HepG2 (cell line): ENCODE measurements around the gene TMEFF2. TPM values are rescaled to one million over a fixed set of nuclear protein-coding genes. Genes with fewer than 3 reads are reported as not detected.

Source experiments
- ATAC-seq: fragments of 200-7000 bp; cut with Tn5 transposase; 3 replicates; pipeline ENCODE4 v1.9.1; 2020; ENCODE audit warnings: mild to moderate bottlenecking, moderate library complexity
- BruUV-seq: library from RNA; stranded (reverse); fragments of 400-500 nt; replicated peaks from 2 replicates; lab custom pipeline; 2021; lab: Mats Ljungman, UMichigan
- CTCF ChIA-PET: fragments of 300-600 bp; formaldehyde crosslinking; extraction: SDS; loops from one replicate; lab custom pipeline; 2021; ENCODE audit warnings: low total read pairs, inconsistent platforms, low intra/inter-chr PET ratio; lab: Yijun Ruan, JAX
- POLR2A ChIA-PET: fragments of 350-600 bp; sonication (Branson Sonifier 250); formaldehyde crosslinking; loops from one replicate; lab custom pipeline; 2020; ENCODE audit warnings: antibody characterized with exemption, inconsistent platforms; lab: Yijun Ruan, JAX
- DNase-seq: peaks from one replicate; pipeline ENCODE4 v3.0.0-alpha.2; 2015; ENCODE audit warnings: low spot score
- FAIRE-seq: peaks from 3 replicates; lab custom pipeline; 2011; peaks lifted over from hg19 to GRCh38; lab: Jason Lieb, UNC
- H2AFZ ChIP-seq: one replicate; pipeline ENCODE4 v1.6.1; 2011; ENCODE audit warnings: low read length, inconsistent platforms
- H3K27ac ChIP-seq: fragments of 300-600 bp; 3 replicates; pipeline ENCODE4 v1.8.0; 2011; ENCODE audit warnings: mixed run types, mild to moderate bottlenecking, mixed read lengths, low read length, inconsistent platforms; ENCODE audit not compliant: insufficient read depth; ENCODE audit errors: extremely low read length
- H3K27me3 ChIP-seq, 2 experiments: fragments of 200-600 bp in 1 of 2; 2 replicates in 1 of 2; 3 replicates in 1 of 2; pipeline versions ENCODE4 v1.6.0 to v1.8.0; 2011; ENCODE audit warnings: low read length in 2 of 2, mild to moderate bottlenecking in 2 of 2, moderate library complexity in 2 of 2, inconsistent platforms in 1 of 2; ENCODE audit not compliant: insufficient read depth in 2 of 2, control insufficient read depth in 1 of 2
- H3K36me3 ChIP-seq, 2 experiments: fragments of 200-600 bp in 1 of 2; replicated peaks in 1 of 2; 2 replicates in 1 of 2; 3 replicates in 1 of 2; pipeline versions ENCODE4 v1.5.1 to v1.8.0; 2011; ENCODE audit warnings: low read length in 2 of 2, inconsistent platforms in 1 of 2; ENCODE audit not compliant: insufficient read depth in 2 of 2, control insufficient read depth in 1 of 2
- H3K4me1 ChIP-seq: 2 replicates; pipeline ENCODE4 v1.5.1; 2012; ENCODE audit warnings: low read length, inconsistent platforms; ENCODE audit not compliant: insufficient read depth
- H3K4me2 ChIP-seq: 2 replicates; pipeline ENCODE4 v1.6.0; 2011; ENCODE audit warnings: low read depth, low read length, inconsistent platforms
- H3K4me3 ChIP-seq, 3 experiments: fragments of 200-600 bp in 1 of 3; sonication (generic), shearing (Covaris generic) in 1 of 3; replicated peaks in 1 of 3; 2 replicates each; pipeline ENCODE4 v1.5.1; 2011 to 2016; ENCODE audit warnings: low read length in 3 of 3, inconsistent platforms in 2 of 3, low read depth in 2 of 3, mild to moderate bottlenecking in 2 of 3, control low read depth in 1 of 3, mixed read lengths in 1 of 3; ENCODE audit not compliant: insufficient read depth in 1 of 3
- H3K79me2 ChIP-seq: one replicate; pipeline ENCODE4 v1.6.1; 2011; ENCODE audit warnings: low read length, inconsistent platforms; ENCODE audit not compliant: insufficient read depth
- H3K9ac ChIP-seq: 2 replicates; pipeline ENCODE4 v1.6.0; 2011; ENCODE audit warnings: mild to moderate bottlenecking, low read depth, low read length, inconsistent platforms; ENCODE audit not compliant: insufficient read depth
- H3K9me3 ChIP-seq: 2 replicates; pipeline ENCODE4 v1.5.1; 2012; ENCODE audit warnings: mild to moderate bottlenecking, low read length
- H4K20me1 ChIP-seq: 2 replicates; pipeline ENCODE4 v1.6.0; 2011; ENCODE audit warnings: inconsistent platforms, mild to moderate bottlenecking, low read length, moderate library complexity; ENCODE audit not compliant: insufficient read depth
- ASH2L ChIP-seq: fragments of 300-600, 200-600 bp; sonication (generic); IDR thresholded peaks from 2 replicates; pipeline ENCODE4 v1.7.0; 2017; ENCODE audit warnings: low read depth, mild to moderate bottlenecking, moderate library complexity, mixed read lengths, low read length; ENCODE audit not compliant: insufficient read length
- FOXK1 ChIP-seq: sonication (generic); formaldehyde crosslinking; IDR thresholded peaks from 2 replicates; pipeline ENCODE4 v1.4.0; 2020; ENCODE audit warnings: low read depth, missing genetic modification reagents, borderline replicate concordance
- KDM4B ChIP-seq: sonication (generic); formaldehyde crosslinking; IDR thresholded peaks from 2 replicates; pipeline ENCODE4 v1.4.0; 2020; ENCODE audit warnings: missing genetic modification reagents
- MED8 ChIP-seq: sonication (generic); formaldehyde crosslinking; IDR thresholded peaks from 2 replicates; pipeline ENCODE4 v1.8.1; 2023; ENCODE audit warnings: mild to moderate bottlenecking, missing genetic modification reagents; ENCODE audit not compliant: insufficient replicate concordance
- MTF1 ChIP-seq: sonication (generic); formaldehyde crosslinking; IDR thresholded peaks from 2 replicates; pipeline ENCODE4 v1.5.0; 2020; ENCODE audit warnings: missing genetic modification reagents
- POLR2A ChIP-seq, 2 experiments: IDR thresholded peaks; 2 replicates each; pipeline ENCODE4 v1.6.1; 2011; ENCODE audit warnings: low read depth in 2 of 2, low read length in 2 of 2, mild to moderate bottlenecking in 1 of 2, moderate library complexity in 1 of 2; ENCODE audit not compliant: insufficient read depth in 1 of 2
- POLR2AphosphoS5 ChIP-seq: IDR thresholded peaks from 2 replicates; pipeline ENCODE4 v1.6.1; 2012; ENCODE audit warnings: low read depth, low read length
- TOE1 ChIP-seq: sonication (generic); formaldehyde crosslinking; IDR thresholded peaks from 2 replicates; pipeline ENCODE4 v1.4.0; 2020; ENCODE audit warnings: mild to moderate bottlenecking, missing genetic modification reagents
- XRCC5 ChIP-seq: fragments of 200-400 bp; formaldehyde crosslinking; optimal IDR thresholded peaks from 2 replicates; pipeline ENCODE3; 2017; ENCODE audit warnings: mild to moderate bottlenecking, low read length
- ZNF264 ChIP-seq: sonication (generic); formaldehyde crosslinking; IDR thresholded peaks from 2 replicates; pipeline ENCODE4 v1.4.0; 2020; ENCODE audit warnings: missing genetic modification reagents
- ZNF30 ChIP-seq: sonication (generic); formaldehyde crosslinking; IDR thresholded peaks from 2 replicates; pipeline ENCODE4 v1.5.0; 2020; ENCODE audit warnings: mild to moderate bottlenecking, missing genetic modification reagents
- WGBS: methylation state at CpG from one replicate; pipeline ENCODE4 v1.1.6; 2017; ENCODE audit warnings: low lambda C conversion rate; 5-methylcytosine and 5-hydroxymethylcytosine counted together
- in situ Hi-C: cut with HindIII; loops from 2 replicates; pipeline ENCODE4 v1.10.0; 2017; ENCODE audit warnings: low pct_unique_long_range_greater_than_20kb; ENCODE audit not compliant: extremely low pct_ligation_motif_present
- intact Hi-C: fragments of 100-400 bp; cut with micrococcal nuclease; formaldehyde crosslinking; loops from one replicate; pipeline ENCODE4 v1.10.0; 2022; ENCODE audit not compliant: unreplicated experiment
- polyA plus RNA-seq, 8 experiments: library from polyadenylated mRNA; depleted of rRNA in 3 of 8; stranded (reverse) in 7 of 8; unstranded in 1 of 8; fragments of >200 nt; fragmentation: Illumina TruSeq in 4 of 8; extraction: Trizol in 4 of 8; gene quantifications; 2 replicates each; pipeline versions ENCODE4 v1.2.1 to v1.2.3, GENCODE V29; 2011 to 2016; ENCODE audit warnings: low read depth in 4 of 8, missing spikeins in 1 of 8, mixed read lengths in 1 of 8; ENCODE audit not compliant: insufficient read depth in 1 of 8
- total RNA-seq, 5 experiments: library from RNA; depleted of rRNA; stranded (reverse); fragments of >200 nt; fragmentation: Illumina TruSeq; extraction: Trizol; gene quantifications; 2 replicates each; pipeline ENCODE4 v1.2.3, GENCODE V29; 2016; ENCODE audit warnings: low read depth in 1 of 5
- TF ChIP-seq, protein P1 (sequence below): sonication (generic); formaldehyde crosslinking; conservative IDR thresholded peaks from 2 replicates; pipeline ENCODE4 v1.4.0; 2020; ENCODE audit warnings: missing genetic modification reagents

The TMEFF2 gene
- total and polyA plus RNA-seq, 2 of the 13 experiments (the other 11 are each of a cell fraction or from before 2014, with no cell fraction given): not detected

GRCh38 chr2:192047315-192048107 is 147.2 kb downstream of the TMEFF2 start:
- no peak overlapping the region for H3K27ac ChIP-seq
- H3K4me1 ChIP-seq: no peaks in the 10 kb centered on the region
- in situ Hi-C loops: no loop called here
- BruUV-seq: no TSS peak
- no peaks in the 10 kb centered on the region for H4K20me1 ChIP-seq
- H2AFZ ChIP-seq: no peak overlapping the region
- ChIA-PET CTCF (no interaction called here), POLR2A (no interaction called here)
- FAIRE-seq: no peak
- intact Hi-C loops: no loop called here
- no peaks in the 10 kb centered on the region for H3K9me3 ChIP-seq
- DNase-seq: no peak
- no peak for TF ChIP-seq KDM4B
- TF ChIP-seq TOE1 (CRISPR knock-in tag): no peak
- no peak for TF ChIP-seq ZNF30 (CRISPR knock-in tag)
- no peak for TF ChIP-seq FOXK1
- no peak for TF ChIP-seq XRCC5
- no peaks in the 10 kb centered on the region for H3K36me3 ChIP-seq
- 24% methylated on average over 2 of the region's 2 CpGs for WGBS
- H3K4me3 ChIP-seq: no peak overlapping the region
- no peaks in the 10 kb centered on the region for H3K79me2 ChIP-seq
- no peak overlapping the region for H3K9ac ChIP-seq
- no peak overlapping the region for H3K4me2 ChIP-seq
- ATAC-seq: no peak
- no peaks in the 10 kb centered on the region for H3K27me3 ChIP-seq

GRCh38 chr2:192044496-192044895 is 150.2 kb downstream of the TMEFF2 start:
- H3K4me2 ChIP-seq: no peak overlapping the region
- TF ChIP-seq, protein P1, sequence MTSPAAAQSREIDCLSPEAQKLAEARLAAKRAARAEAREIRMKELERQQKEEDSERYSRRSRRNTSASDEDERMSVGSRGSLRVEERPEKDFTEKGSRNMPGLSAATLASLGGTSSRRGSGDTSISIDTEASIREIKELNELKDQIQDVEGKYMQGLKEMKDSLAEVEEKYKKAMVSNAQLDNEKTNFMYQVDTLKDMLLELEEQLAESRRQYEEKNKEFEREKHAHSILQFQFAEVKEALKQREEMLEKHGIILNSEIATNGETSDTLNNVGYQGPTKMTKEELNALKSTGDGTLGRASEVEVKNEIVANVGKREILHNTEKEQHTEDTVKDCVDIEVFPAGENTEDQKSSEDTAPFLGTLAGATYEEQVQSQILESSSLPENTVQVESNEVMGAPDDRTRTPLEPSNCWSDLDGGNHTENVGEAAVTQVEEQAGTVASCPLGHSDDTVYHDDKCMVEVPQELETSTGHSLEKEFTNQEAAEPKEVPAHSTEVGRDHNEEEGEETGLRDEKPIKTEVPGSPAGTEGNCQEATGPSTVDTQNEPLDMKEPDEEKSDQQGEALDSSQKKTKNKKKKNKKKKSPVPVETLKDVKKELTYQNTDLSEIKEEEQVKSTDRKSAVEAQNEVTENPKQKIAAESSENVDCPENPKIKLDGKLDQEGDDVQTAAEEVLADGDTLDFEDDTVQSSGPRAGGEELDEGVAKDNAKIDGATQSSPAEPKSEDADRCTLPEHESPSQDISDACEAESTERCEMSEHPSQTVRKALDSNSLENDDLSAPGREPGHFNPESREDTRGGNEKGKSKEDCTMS (CRISPR knock-in tag): no peak
- TF ChIP-seq MTF1 (CRISPR knock-in tag) (no peak), ZNF264 (CRISPR knock-in tag) (no peak), ASH2L (no peak), POLR2A (IDR thresholded peaks at IDR 0.05; ENCODE audit: insufficient read depth in 1 of 2, low read depth in 2 of 2, low read length in 2 of 2) (no peak), POLR2AphosphoS5 (no peak), MED8 (CRISPR knock-in tag) (no peak)
- H3K27me3 ChIP-seq: no peaks in the 10 kb centered on the region
- WGBS: 95% methylated on average over 2 of the region's 2 CpGs
- no peak overlapping the region for H3K4me3 ChIP-seq
- intact Hi-C loops (no loop called here), in situ Hi-C loops (no loop called here)
- BruUV-seq: no TSS peak
- no peaks in the 10 kb centered on the region for H4K20me1 ChIP-seq
- no peak overlapping the region for H3K27ac ChIP-seq
- no peaks in the 10 kb centered on the region for H3K9me3 ChIP-seq
- no peaks in the 10 kb centered on the region for H3K79me2 ChIP-seq
- no peaks in the 10 kb centered on the region for H3K36me3 ChIP-seq
- H2AFZ ChIP-seq: no peak overlapping the region
- no peak overlapping the region for H3K9ac ChIP-seq
- H3K4me1 ChIP-seq: no peaks in the 10 kb centered on the region
- ChIA-PET POLR2A (no interaction called here), CTCF (no interaction called here)
- DNase-seq (no peak), ATAC-seq (peak; percentile 25; the same call in 1 of the 3 replicates), FAIRE-seq (no peak)
